HUDEP-2 (cell line): ENCODE data around the gene GTPBP1.

Experiments used
- DNase-seq, 76 experiments: peaks; one replicate each; lab custom pipeline; 2025; ENCODE audit not compliant: unreplicated experiment in 76 of 76; lab: John Stamatoyannopoulos, UW

GTPBP1 gene

GRCh38 chr22:38705235-38706100 lies at the start of gene GTPBP1:
Gene GTPBP1 (plus strand): TSS chr22:38705944. CDS start chr22:38705956, 12 bp downstream.
- DNase-seq, result peak in 75 of 76 experiments; percentile 67 to 100 (median 99)

GRCh38 chr22:38656256-38657044 lies 49.3 kb upstream of the GTPBP1 start, which contains the start of the genes CBY1 and FAM227A:
Gene CBY1 (plus strand): TSS chr22:38656638. CDS start chr22:38668055, 11,417 bp downstream.
Gene FAM227A (minus strand): TSS chr22:38656392. CDS start chr22:38650168, 6,224 bp downstream.
- DNase-seq, result peak in 73 of 76 experiments; percentile 23 to 94 (median 81)

GRCh38 chr22:38657045-38657909 lies 48.5 kb upstream of the GTPBP1 start:
- peak in 9 of 76 experiments; percentile 2 to 37 (median 21) for DNase-seq

GRCh38 chr22:38674888-38675287 lies 30.9 kb upstream of the GTPBP1 start:
- DNase-seq, result no peak

GRCh38 chr22:38675833-38676232 lies 29.9 kb upstream of the GTPBP1 start:
- DNase-seq, result peak in 22 of 76 experiments; percentile 8 to 46 (median 25)

GRCh38 chr22:38681582-38682335 lies 24.0 kb upstream of the GTPBP1 start, which contains the start of gene TOMM22:
Gene TOMM22 (plus strand): TSS chr22:38681957. CDS start chr22:38681979, 22 bp downstream.
- peak in 73 of 76 experiments; percentile 35 to 85 (median 77) for DNase-seq

- DNase-seq, result peak in 41 of 76 experiments; percentile 8 to 66 (median 40)
These were observed 20.8 kb upstream of the GTPBP1 start for GRCh38 chr22:38684895-38685294.

GRCh38 chr22:38685761-38686160 lies 20.0 kb upstream of the GTPBP1 start:
- DNase-seq, result no peak

GRCh38 chr22:38689651-38690050 lies 16.1 kb upstream of the GTPBP1 start:
- no peak for DNase-seq

- DNase-seq, result no peak
These were observed 11.7 kb upstream of the GTPBP1 start for GRCh38 chr22:38694049-38694448.

- DNase-seq, result no peak
These were observed 10.8 kb upstream of the GTPBP1 start for GRCh38 chr22:38694940-38695339.

- DNase-seq, result peak in 26 of 76 experiments; percentile 9 to 71 (median 38)
These were observed 8.9 kb upstream of the GTPBP1 start for GRCh38 chr22:38696606-38697424.

GRCh38 chr22:38697425-38698089 lies 8.2 kb upstream of the GTPBP1 start:
- peak in 67 of 76 experiments; percentile 21 to 78 (median 52) for DNase-seq

GRCh38 chr22:38698407-38699094 lies 7.2 kb upstream of the GTPBP1 start:
- no peak for DNase-seq

- DNase-seq, result no peak
These were observed 6.6 kb upstream of the GTPBP1 start for GRCh38 chr22:38699143-38699542.

GRCh38 chr22:38699784-38700183 lies 6.0 kb upstream of the GTPBP1 start:
- DNase-seq, result no peak

GRCh38 chr22:38700270-38700788 lies 5.4 kb upstream of the GTPBP1 start:
- peak in 24 of 76 experiments; percentile 29 to 69 (median 58) for DNase-seq
